HG02938 (cell line): ENCODE measurements around the gene PIK3CD.
"Not testable (repeated sequence)": the region's sequence is repeated elsewhere in the genome, so short reads cannot be mapped to it uniquely, and the experiment has no call there.

Experiments used
- ATAC-seq: cut with Tn5 transposase; IDR thresholded peaks from one replicate; pipeline ENCODE4 v1.9.1; 2021; ENCODE audit warnings: mild to moderate bottlenecking, moderate library complexity; ENCODE audit not compliant: unreplicated experiment

The PIK3CD gene

GRCh38 chr1:9653491-9654050 is 2.0 kb downstream of the PIK3CD start:
- ATAC-seq: no peak

GRCh38 chr1:9654051-9654833 is 2.7 kb downstream of the PIK3CD start:
- ATAC-seq: no peak

- no peak for ATAC-seq
These were observed 3.5 kb downstream of the PIK3CD start for GRCh38 chr1:9654834-9655723.

GRCh38 chr1:9655836-9656235 is 4.3 kb downstream of the PIK3CD start:
- ATAC-seq: no peak

GRCh38 chr1:9657521-9658032 is 6.0 kb downstream of the PIK3CD start:
- ATAC-seq: no peak

GRCh38 chr1:9658199-9658598 is 6.7 kb downstream of the PIK3CD start:
- ATAC-seq: no peak

GRCh38 chr1:9659328-9659727 is 7.8 kb downstream of the PIK3CD start:
- ATAC-seq: no peak

- ATAC-seq: no peak
These were observed 11.7 kb downstream of the PIK3CD start for GRCh38 chr1:9663257-9663656.

GRCh38 chr1:9665193-9665592 is 13.7 kb downstream of the PIK3CD start:
- ATAC-seq: no peak

- no peak for ATAC-seq
These were observed 16.5 kb downstream of the PIK3CD start for GRCh38 chr1:9668080-9668479.

GRCh38 chr1:9670085-9670484 is 18.6 kb downstream of the PIK3CD start:
- no peak for ATAC-seq

GRCh38 chr1:9671377-9672140 is 20.0 kb downstream of the PIK3CD start:
- no peak for ATAC-seq

- ATAC-seq: no peak
These were observed 20.9 kb downstream of the PIK3CD start for GRCh38 chr1:9672444-9672843.

GRCh38 chr1:9675393-9675792 is 23.9 kb downstream of the PIK3CD start:
- ATAC-seq: no peak

GRCh38 chr1:9676128-9676527 is 24.6 kb downstream of the PIK3CD start:
- ATAC-seq: not testable (repeated sequence)

- no peak for ATAC-seq
These were observed 25.4 kb downstream of the PIK3CD start for GRCh38 chr1:9676815-9677393.

GRCh38 chr1:9680091-9680490 is 28.6 kb downstream of the PIK3CD start:
- no peak for ATAC-seq

- ATAC-seq: no peak
These were observed 29.3 kb downstream of the PIK3CD start for GRCh38 chr1:9680828-9681227.

- no peak for ATAC-seq
These were observed 33.3 kb downstream of the PIK3CD start for GRCh38 chr1:9684801-9685200.

- no peak for ATAC-seq
These were observed 35.8 kb downstream of the PIK3CD start for GRCh38 chr1:9687120-9687873.
